H1 (cell line): ENCODE data around the gene TMEM106C. TPM values are rescaled to one million over a fixed set of nuclear protein-coding genes. Genes with fewer than 3 reads are reported as not detected.

Experiments used
- CTCF ChIA-PET: fragments of 300-600 bp; sonication (Branson Sonifier 250); formaldehyde crosslinking; loops from one replicate; lab custom pipeline; 2021; ENCODE audit not compliant: partially characterized antibody; lab: Charles Lee
- POLR2A ChIA-PET: fragments of 300-600 bp; sonication (Branson Sonifier 250); formaldehyde crosslinking; loops from one replicate; lab custom pipeline; 2021; ENCODE audit warnings: inconsistent platforms; ENCODE audit not compliant: partially characterized antibody; lab: Charles Lee
- DNase-seq, 2 experiments: peaks; one replicate each; pipeline versions ENCODE4 v3.0.0 to v3.0.0-alpha.2; 2010 to 2022; ENCODE audit warnings: low spot score in 2 of 2, low read depth in 1 of 2, mixed read lengths in 1 of 2
- FAIRE-seq: peaks from 2 replicates; lab custom pipeline; 2011; peaks lifted over from hg19 to GRCh38; lab: Jason Lieb, UNC
- H2AFZ ChIP-seq: 2 replicates; pipeline ENCODE4 v1.8.1; 2012; ENCODE audit warnings: low read length, inconsistent platforms
- H2AK5ac ChIP-seq: 2 replicates; pipeline ENCODE4 v1.6.1; 2013; ENCODE audit warnings: low read depth, low read length
- H2BK120ac ChIP-seq: replicated peaks from 2 replicates; pipeline ENCODE3; 2013; ENCODE audit warnings: low read depth, low read length, inconsistent platforms
- H2BK12ac ChIP-seq: 2 replicates; pipeline ENCODE4 v1.6.1; 2013; ENCODE audit warnings: low read depth, low read length
- H2BK15ac ChIP-seq: 2 replicates; pipeline ENCODE4 v1.6.1; 2013; ENCODE audit warnings: low read length
- H2BK20ac ChIP-seq: 2 replicates; pipeline ENCODE4 v1.6.1; 2013; ENCODE audit warnings: low read length
- H2BK5ac ChIP-seq: 2 replicates; pipeline ENCODE4 v1.6.1; 2013; ENCODE audit warnings: low read depth, low read length
- H3K14ac ChIP-seq: 2 replicates; pipeline ENCODE4 v1.6.1; 2013; ENCODE audit warnings: inconsistent platforms; ENCODE audit not compliant: insufficient read length
- H3K18ac ChIP-seq: 2 replicates; pipeline ENCODE4 v1.6.1; 2013; ENCODE audit warnings: low read length; ENCODE audit errors: extremely low read depth
- H3K23ac ChIP-seq: 2 replicates; pipeline ENCODE4 v1.6.1; 2013; ENCODE audit warnings: inconsistent platforms; ENCODE audit not compliant: insufficient read length
- H3K23me2 ChIP-seq: 2 replicates; pipeline ENCODE4 v1.6.1; 2013; ENCODE audit warnings: low read depth, low read length
- H3K27ac ChIP-seq: 2 replicates; pipeline ENCODE4 v1.6.1; 2011; ENCODE audit warnings: low read depth, low read length, inconsistent platforms
- H3K27me3 ChIP-seq, 4 experiments: replicated peaks in 1 of 4; 1 replicate in 1 of 4; 2 replicates in 3 of 4; pipeline versions ENCODE4 v1.6.1 to v1.8.1; 2011 to 2013; ENCODE audit warnings: low read length in 3 of 4, mild to moderate bottlenecking in 3 of 4, inconsistent platforms in 2 of 4, mixed read lengths in 2 of 4, moderate library complexity in 1 of 4; ENCODE audit not compliant: control insufficient read depth in 3 of 4, insufficient read depth in 3 of 4; ENCODE audit errors: extremely low read depth in 1 of 4
- H3K36me3 ChIP-seq, 4 experiments: 2 replicates each; pipeline versions ENCODE4 v1.6.1 to v1.8.1; 2011 to 2013; ENCODE audit warnings: mild to moderate bottlenecking in 4 of 4, low read length in 3 of 4, moderate library complexity in 2 of 4, control low read depth in 1 of 4, inconsistent platforms in 1 of 4; ENCODE audit not compliant: insufficient read depth in 4 of 4, control insufficient read depth in 2 of 4
- H3K4ac ChIP-seq: replicated peaks from 2 replicates; pipeline ENCODE3; 2013; ENCODE audit warnings: low read length, low read depth, mixed read lengths, inconsistent platforms; ENCODE audit not compliant: insufficient read length
- H3K4me1 ChIP-seq, 4 experiments: replicated peaks in 1 of 4; 1 replicate in 1 of 4; 2 replicates in 3 of 4; pipeline versions ENCODE4 v1.6.1 to v1.8.1; 2011 to 2013; ENCODE audit warnings: low read length in 3 of 4, inconsistent platforms in 2 of 4, mixed read lengths in 1 of 4; ENCODE audit not compliant: insufficient read depth in 4 of 4, control insufficient read depth in 3 of 4
- H3K4me2 ChIP-seq, 2 experiments: 2 replicates each; pipeline versions ENCODE4 v1.6.1 to v1.8.1; 2011 to 2013; ENCODE audit warnings: low read depth in 2 of 2, low read length in 2 of 2, control low read depth in 1 of 2, inconsistent platforms in 1 of 2, mild to moderate bottlenecking in 1 of 2; ENCODE audit not compliant: insufficient read depth in 1 of 2
- H3K4me3 ChIP-seq, 4 experiments: fragments of 200-600, 300-600 bp in 1 of 4; sonication (generic), shearing (Covaris generic), sonication (Bioruptor Twin) in 1 of 4; 2 replicates each; pipeline versions ENCODE4 v1.5.1 to v1.8.1; 2011 to 2016; ENCODE audit warnings: low read length in 4 of 4, low read depth in 3 of 4, control low read depth in 2 of 4, inconsistent platforms in 2 of 4, mild to moderate bottlenecking in 2 of 4, mixed read lengths in 1 of 4, moderate library complexity in 1 of 4; ENCODE audit not compliant: insufficient read depth in 2 of 4; ENCODE audit errors: extremely low read depth in 1 of 4
- H3K56ac ChIP-seq: replicated peaks from 2 replicates; pipeline ENCODE3; 2013; ENCODE audit warnings: low read depth, mild to moderate bottlenecking, mixed read lengths, low read length, inconsistent platforms; ENCODE audit not compliant: insufficient read length
- H3K79me1 ChIP-seq: 2 replicates; pipeline ENCODE4 v1.6.1; 2013; ENCODE audit warnings: low read depth, low read length, control low read depth
- H3K79me2 ChIP-seq, 2 experiments: 2 replicates each; pipeline versions ENCODE4 v1.6.1 to v1.8.1; 2012 to 2013; ENCODE audit warnings: low read length in 2 of 2, mild to moderate bottlenecking in 2 of 2, inconsistent platforms in 1 of 2; ENCODE audit not compliant: insufficient read depth in 2 of 2, control insufficient read depth in 1 of 2
- H3K9ac ChIP-seq, 4 experiments: replicated peaks in 1 of 4; 1 replicate in 1 of 4; 2 replicates in 3 of 4; pipeline versions ENCODE4 v1.6.1 to v1.8.1; 2011 to 2013; ENCODE audit warnings: low read depth in 3 of 4, low read length in 3 of 4, control low read depth in 2 of 4, mild to moderate bottlenecking in 2 of 4, moderate library complexity in 2 of 4, inconsistent platforms in 1 of 4; ENCODE audit errors: extremely low read depth in 1 of 4
- H3K9me3 ChIP-seq, 2 experiments: 2 replicates each; pipeline versions ENCODE4 v1.6.1 to v1.8.1; 2012 to 2013; ENCODE audit warnings: mild to moderate bottlenecking in 2 of 2, moderate library complexity in 2 of 2, control low read depth in 1 of 2, inconsistent platforms in 1 of 2, low read depth in 1 of 2, low read length in 1 of 2, mixed read lengths in 1 of 2; ENCODE audit not compliant: insufficient read depth in 2 of 2
- H4K20me1 ChIP-seq, 2 experiments: replicated peaks in 1 of 2; 2 replicates each; pipeline versions ENCODE3 to v1.8.1; 2011 to 2013; ENCODE audit warnings: inconsistent platforms in 2 of 2, low read length in 2 of 2, mild to moderate bottlenecking in 1 of 2; ENCODE audit not compliant: insufficient read depth in 2 of 2, control insufficient read depth in 1 of 2
- H4K5ac ChIP-seq: 2 replicates; pipeline ENCODE4 v1.6.1; 2013; ENCODE audit warnings: low read length, low read depth, mixed read lengths, inconsistent platforms; ENCODE audit not compliant: insufficient read length
- H4K8ac ChIP-seq: 2 replicates; pipeline ENCODE4 v1.8.0; 2013; ENCODE audit warnings: mild to moderate bottlenecking, moderate library complexity, low read length, inconsistent platforms; ENCODE audit not compliant: insufficient read depth; ENCODE audit errors: extremely low read depth
- H4K91ac ChIP-seq: replicated peaks from 2 replicates; pipeline ENCODE3; 2013; ENCODE audit warnings: low read length, mixed read lengths, inconsistent platforms; ENCODE audit not compliant: insufficient read length
- ASH2L ChIP-seq: fragments of 200-600, 300-600 bp; sonication (generic); IDR thresholded peaks from one replicate; pipeline ENCODE4 v1.7.1; 2017; ENCODE audit warnings: low read length
- CBX5 ChIP-seq: fragments of 300-800, 300-1000 bp; sonication (generic); IDR thresholded peaks from 2 replicates; pipeline ENCODE4 v1.7.1; 2016; ENCODE audit warnings: antibody characterized with exemption, low read length, low read depth
- CEBPB ChIP-seq: IDR thresholded peaks from 2 replicates; pipeline ENCODE4 v1.6.1; 2012; ENCODE audit warnings: low read depth, low read length
- EZH2 ChIP-seq: fragments of 200-600 bp; sonication (generic); IDR thresholded peaks from 2 replicates; pipeline ENCODE4 v1.7.1; 2012; ENCODE audit warnings: low read depth, mild to moderate bottlenecking, moderate library complexity, low read length, inconsistent platforms; ENCODE audit not compliant: severe bottlenecking
- KDM1A ChIP-seq: fragments of 200-600, 300-600 bp; sonication (generic); IDR thresholded peaks from 2 replicates; pipeline ENCODE4 v1.7.1; 2016; ENCODE audit warnings: mild to moderate bottlenecking, low read length, borderline replicate concordance
- PHF8 ChIP-seq: fragments of 200-600 bp; sonication (generic); conservative IDR thresholded peaks from 2 replicates; pipeline ENCODE4 v1.7.1; 2012; ENCODE audit warnings: low read depth, mild to moderate bottlenecking, inconsistent platforms, low read length, moderate library complexity
- POLR2AphosphoS5 ChIP-seq: IDR thresholded peaks from 2 replicates; pipeline ENCODE4 v1.6.1; 2011; ENCODE audit warnings: low read depth, low read length
- TAF1 ChIP-seq: IDR thresholded peaks from 2 replicates; pipeline ENCODE4 v1.6.1; 2011; ENCODE audit warnings: mild to moderate bottlenecking, low read depth, low read length
- TEAD4 ChIP-seq: IDR thresholded peaks from 2 replicates; pipeline ENCODE4 v1.6.1; 2012; ENCODE audit warnings: low read depth, low read length, inconsistent platforms, mixed read lengths
- WGBS, 2 experiments: shearing (Covaris generic) in 1 of 2; methylation state at CpG; one replicate each; pipeline versions ENCODE4 v1.1.6 to v1.1.7; 2013 to 2015; ENCODE audit warnings: low lambda C conversion rate in 2 of 2, mixed read lengths in 2 of 2, inconsistent platforms in 1 of 2, low coverage in 1 of 2, missing lambda C conversion rate in 1 of 2; ENCODE audit not compliant: insufficient replicate concordance in 2 of 2, insufficient coverage in 1 of 2, insufficient read length in 1 of 2; ENCODE audit errors: extremely low coverage in 1 of 2, missing lambda C conversion rate in 1 of 2; 5-methylcytosine and 5-hydroxymethylcytosine counted together
- polyA plus RNA-seq, 7 experiments: library from polyadenylated mRNA; depleted of rRNA in 3 of 7; stranded (reverse) in 5 of 7; unstranded in 2 of 7; fragments of >200 nt in 5 of 7; fragments of 200-250 nt in 2 of 7; gene quantifications; 1 replicate in 5 of 7; 2 replicates in 1 of 7; 4 replicates in 1 of 7; pipeline versions ENCODE4 v1.2.1 to v1.2.3, GENCODE V29; 2011 to 2013; ENCODE audit warnings: missing spikeins in 2 of 7, mixed read lengths in 2 of 7
- total RNA-seq: library from RNA; stranded (reverse); fragmentation: NEBNext Ultra II Directional; extraction: Animal tissue kit (Norgen Biotek cat#: 25700); gene quantifications from 2 replicates; pipeline ENCODE4 v1.2.1, GENCODE V29; 2021

The TMEM106C gene
- total and polyA plus RNA-seq, 2 of the 8 experiments (the other 6 are each of a cell fraction or from before 2014, with no cell fraction given) = 36.6 to 45.3 TPM

DNA sequence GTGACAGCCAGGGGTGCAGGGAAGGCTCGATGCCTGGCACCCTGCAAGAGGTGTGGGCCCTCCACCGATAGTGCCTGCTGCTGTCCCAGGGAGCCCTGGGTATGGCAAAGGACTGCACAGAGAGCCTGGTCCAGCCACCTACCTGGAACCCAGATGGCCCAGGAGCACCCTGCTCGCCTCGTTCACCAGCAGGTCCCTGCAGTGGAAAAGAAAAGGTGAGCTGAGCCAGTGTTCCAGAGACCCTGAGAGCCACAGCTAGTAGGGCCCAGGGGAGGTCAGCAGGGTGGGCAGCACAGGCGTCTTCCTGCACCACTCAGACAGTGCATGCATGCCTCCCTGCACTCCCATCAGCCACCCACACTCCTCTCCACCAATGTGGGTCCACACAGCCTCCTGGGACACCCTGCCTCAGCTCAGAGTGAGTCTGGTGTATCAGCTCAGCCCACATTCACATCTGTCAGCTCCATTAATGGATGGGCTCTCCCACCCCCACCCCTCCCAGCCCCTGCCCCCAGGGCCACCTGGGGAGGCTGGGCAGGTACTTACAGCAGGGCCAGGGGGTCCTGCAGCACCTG lies 20.2 kb downstream of the TMEM106C start:
- TF ChIP-seq CEBPB (no peak), TEAD4 (no peak), PHF8 (no peak), TAF1 (no peak), CBX5 (no peak), ASH2L (no peak), POLR2AphosphoS5 (no peak), EZH2 (no peak), KDM1A (no peak)
- H3K56ac ChIP-seq = no peak overlapping the region
- WGBS, 2 experiments = 81% methylated on average over 5 of the region's 5 CpGs; no CpG with 5 or more reads in 1 of the 2 experiments
- H3K79me2 ChIP-seq = no peaks in the 10 kb centered on the region
- no peak overlapping the region for H3K9ac ChIP-seq
- H2BK5ac ChIP-seq = no peak overlapping the region
- H3K23ac ChIP-seq = no peak overlapping the region
- FAIRE-seq (no peak), DNase-seq (no peak)
- H4K8ac ChIP-seq = no peak overlapping the region
- H2AK5ac ChIP-seq = no peak overlapping the region
- no peaks in the 10 kb centered on the region; a peak in 2 of 7 replicates for H3K27me3 ChIP-seq
- H2BK15ac ChIP-seq = no peak overlapping the region
- H2BK20ac ChIP-seq = no peak overlapping the region
- POLR2A ChIA-PET = no interaction called here
- H4K5ac ChIP-seq = no peak overlapping the region
- peaks cover 0 to 5% (median under 1%) of the 10 kb centered on the region in 4 experiments; a peak in 3 of 7 replicates for H3K4me1 ChIP-seq
- no peaks in the 10 kb centered on the region for H3K36me3 ChIP-seq
- H2BK120ac ChIP-seq = no peak overlapping the region
- no peak overlapping the region for H2BK12ac ChIP-seq
- H3K14ac ChIP-seq = no peak overlapping the region
- H4K91ac ChIP-seq = no peak overlapping the region
- no peak overlapping the region for H3K4me3 ChIP-seq
- H3K4me2 ChIP-seq = no peak overlapping the region
- no peak overlapping the region for H3K18ac ChIP-seq
- no peaks in the 10 kb centered on the region for H3K9me3 ChIP-seq
- no peak overlapping the region for H2AFZ ChIP-seq
- CTCF ChIA-PET = interaction anchor here (0.7 to 1.5 kb wide), 3 partner anchors 12 to 49 kb away, joined by 3 read pairs; no protein-coding TSS in a partner anchor
- no peak overlapping the region for H3K4ac ChIP-seq
- H3K27ac ChIP-seq = no peak overlapping the region
- no peaks in the 10 kb centered on the region for H3K79me1 ChIP-seq
- H3K23me2 ChIP-seq = no peaks in the 10 kb centered on the region
- H4K20me1 ChIP-seq = no peaks in the 10 kb centered on the region
